G401 (cell line): Measurements from ENCODE around the gene UBASH3A. TPM values are rescaled to one million over a fixed set of nuclear protein-coding genes. Genes with fewer than 3 reads are reported as not detected.

Source experiments
- DNase-seq: peaks from one replicate; pipeline ENCODE4 v3.0.0-alpha.2; 2015; ENCODE audit warnings: low spot score
- in situ Hi-C: cut with HindIII; loops from 2 replicates; pipeline ENCODE4 v1.10.0; 2016; ENCODE audit warnings: low sequenced_read_pairs, mixed read lengths
- total RNA-seq: library from RNA; depleted of rRNA; stranded (reverse); fragments of >200 nt; shearing (Covaris generic); gene quantifications from 2 replicates; pipeline ENCODE4 v1.2.3, GENCODE V29; 2014

Gene UBASH3A
- total RNA-seq, 1 experiment from 2014 or later, result not detected

DNA sequence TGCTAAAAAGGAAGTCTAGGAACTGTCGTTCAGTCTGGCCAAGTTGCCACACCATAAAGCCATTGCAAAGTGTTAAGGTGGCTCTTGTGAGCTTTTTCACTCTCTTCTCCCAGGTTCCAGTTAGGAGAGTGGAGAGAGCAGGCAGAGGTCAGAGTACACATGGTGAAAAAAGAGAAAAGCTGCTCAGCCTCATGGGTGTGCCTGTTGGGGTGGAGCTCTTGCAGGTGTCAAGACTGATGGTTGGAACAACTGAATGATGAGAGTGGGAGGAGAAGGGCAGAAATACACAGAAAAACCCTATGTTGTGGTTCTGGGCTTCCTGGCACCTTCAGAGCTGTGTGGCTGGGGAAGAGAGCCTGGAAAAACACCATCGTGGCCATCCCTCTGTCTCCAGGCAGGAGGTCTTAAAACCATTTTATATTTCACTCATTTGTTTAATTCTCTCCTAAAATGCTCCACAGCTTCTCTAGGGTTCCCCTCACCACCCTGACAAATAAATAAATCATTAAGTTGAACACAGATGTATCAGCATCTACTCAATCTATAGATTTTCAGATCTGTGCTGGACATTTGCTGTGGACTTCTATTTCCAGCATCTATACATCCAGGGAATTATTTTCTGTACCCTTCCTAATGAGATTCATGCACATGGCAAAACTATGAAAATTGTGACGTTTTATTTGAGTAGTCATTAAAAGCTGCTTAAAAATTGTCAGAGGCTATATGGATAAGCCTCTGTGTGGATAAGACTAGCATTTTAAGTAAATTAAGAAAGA is 17.5 kb downstream of the UBASH3A start:
- in situ Hi-C loops, result no loop called here
- DNase-seq, result no peak

DNA sequence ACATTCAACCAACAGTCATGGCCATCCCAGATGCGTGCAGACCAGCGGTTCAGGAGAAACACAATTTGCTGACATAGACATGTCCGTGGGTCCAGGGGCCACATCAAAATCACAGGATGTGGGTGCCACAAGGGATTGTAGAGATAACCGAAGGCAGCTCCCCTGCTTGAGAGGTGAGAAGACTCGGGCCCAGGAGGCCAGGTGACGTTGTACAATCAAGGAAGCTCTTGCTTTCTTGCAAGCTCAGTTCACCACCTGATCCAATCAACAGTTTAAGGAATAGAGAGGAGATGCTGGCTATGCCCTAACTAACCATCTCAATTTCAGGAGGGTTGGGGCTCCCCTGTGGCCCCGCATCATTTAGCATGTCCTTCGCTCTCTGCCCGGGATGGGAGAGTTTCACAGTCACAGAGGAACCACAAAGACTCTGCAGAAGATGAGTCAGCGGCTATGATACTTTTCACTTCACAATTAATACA is 19.5 kb downstream of the UBASH3A start:
- in situ Hi-C loops, result no loop called here
- DNase-seq, result no peak

DNA sequence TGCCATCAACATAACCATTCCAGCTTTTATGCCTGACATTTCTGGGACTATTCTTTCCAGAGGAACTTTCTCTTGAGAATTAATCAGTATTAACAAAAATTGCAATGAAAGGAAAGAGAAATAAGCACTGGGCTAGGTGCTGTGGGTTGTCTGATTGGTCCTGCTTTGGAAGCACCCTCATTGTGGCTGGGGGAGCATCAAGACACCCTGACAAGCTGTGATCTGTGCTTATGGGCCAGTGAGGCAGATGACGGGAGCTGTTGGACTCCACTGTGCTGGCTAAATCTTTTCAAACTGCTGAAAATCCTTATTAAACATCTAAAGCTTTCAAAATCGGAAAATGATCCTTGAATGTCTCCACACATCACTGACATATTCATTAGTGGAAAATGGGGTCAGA is 20.0 kb downstream of the UBASH3A start:
- no peak for DNase-seq
- in situ Hi-C loops, result no loop called here

DNA sequence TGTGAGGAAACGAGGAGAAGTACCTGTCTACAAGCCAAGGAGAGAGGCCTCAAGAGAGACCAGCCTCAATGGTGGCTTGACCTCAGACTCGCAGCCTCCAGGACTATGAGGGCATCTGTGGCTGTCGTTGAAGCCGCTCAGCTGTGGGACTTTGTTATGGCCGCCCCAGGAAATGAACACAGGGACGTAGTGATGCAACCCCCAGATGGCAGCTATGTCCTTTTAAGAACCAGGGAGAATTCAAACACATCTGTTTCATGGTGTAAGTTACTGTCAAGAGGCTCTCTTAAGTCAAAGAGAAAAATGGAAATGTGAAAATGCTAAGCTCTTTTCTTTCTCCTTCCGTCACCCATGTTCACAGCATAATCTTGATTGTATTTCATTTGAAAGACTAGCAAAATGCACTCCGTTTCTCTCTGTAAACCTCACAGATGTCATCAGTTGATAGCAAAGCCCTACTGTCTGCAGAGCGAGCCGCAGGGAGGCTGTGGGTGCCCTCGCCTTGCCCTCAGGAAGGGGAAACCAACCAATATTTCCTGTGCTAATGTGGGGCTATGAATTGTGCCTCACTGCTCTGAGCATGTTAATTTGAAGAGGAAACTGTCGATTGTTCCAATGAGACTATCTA is 21.3 kb downstream of the UBASH3A start:
- in situ Hi-C loops, result no loop called here

DNA sequence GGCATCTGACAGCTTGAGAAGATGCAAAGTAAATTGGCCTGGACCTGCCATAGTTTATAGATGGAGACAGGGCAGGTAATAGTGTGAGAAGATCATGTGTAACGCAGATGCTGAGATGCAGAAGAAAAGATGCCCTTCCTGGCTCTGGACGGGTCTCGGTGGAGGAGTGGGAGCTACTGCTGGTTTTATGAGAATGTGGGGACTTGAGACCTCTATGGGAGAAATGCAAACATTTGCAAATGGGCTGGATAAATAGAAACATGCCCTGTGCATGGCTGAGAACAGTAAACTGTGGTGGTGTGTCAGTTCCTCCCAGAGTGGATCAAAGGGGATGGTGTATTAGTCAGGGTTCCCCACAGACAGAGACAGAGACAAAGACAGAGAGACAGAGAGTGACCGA is 21.9 kb downstream of the UBASH3A start:
- in situ Hi-C loops, result no loop called here
- no peak for DNase-seq

More for the DNA sequence above, 21.3 kb downstream of the UBASH3A start:
- no peak for DNase-seq

DNA sequence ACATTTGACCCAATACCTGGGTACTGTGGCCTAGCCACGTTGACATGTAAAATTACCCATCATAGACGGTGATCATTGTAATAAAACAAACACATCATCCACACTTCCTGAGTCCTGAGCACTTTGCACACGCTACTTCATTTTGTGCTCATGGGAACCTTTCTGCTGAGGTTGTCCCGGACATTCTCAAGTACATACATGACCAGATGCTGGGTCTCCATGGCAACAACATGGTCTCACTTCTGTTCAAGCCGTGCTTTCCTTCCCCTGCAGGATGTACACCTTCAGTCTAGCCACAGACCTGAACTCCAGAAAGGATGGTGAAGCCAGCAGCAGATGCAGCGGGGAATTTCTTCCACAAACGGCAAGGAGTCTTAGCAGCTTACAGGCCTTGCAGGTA is 22.7 kb downstream of the UBASH3A start:
- DNase-seq, result no peak
- in situ Hi-C loops, result no loop called here

DNA sequence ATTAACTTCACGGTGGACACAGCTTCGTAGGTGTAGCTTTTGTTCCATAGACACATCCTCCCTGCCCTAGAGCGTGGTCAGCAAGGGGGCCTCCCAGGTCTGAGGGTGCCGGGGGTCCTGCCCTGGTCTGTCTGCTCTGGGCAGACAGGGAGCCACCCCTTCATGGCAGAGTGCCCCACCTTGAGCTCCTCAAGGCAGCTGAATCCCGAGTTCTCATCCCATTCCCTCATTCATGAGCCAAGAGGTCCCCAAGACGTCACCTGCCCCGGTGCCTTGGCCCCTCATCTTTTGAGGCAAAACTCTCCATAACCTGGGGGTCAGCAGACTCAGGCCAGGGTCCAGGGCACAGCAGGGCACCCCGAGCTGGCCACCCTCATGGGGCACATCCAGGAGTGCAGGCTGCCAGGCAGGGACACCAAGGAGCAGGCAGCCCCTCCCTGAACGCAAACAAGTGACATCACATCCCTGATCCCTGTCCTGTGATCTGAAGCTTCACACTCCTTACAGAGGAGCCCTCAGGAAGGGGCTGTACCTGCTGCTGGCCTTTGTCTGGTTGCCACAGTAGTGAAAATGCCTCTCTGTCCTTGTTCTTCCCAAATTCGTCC is 23.3 kb downstream of the UBASH3A start:
- DNase-seq, result no peak
- in situ Hi-C loops, result no loop called here

DNA sequence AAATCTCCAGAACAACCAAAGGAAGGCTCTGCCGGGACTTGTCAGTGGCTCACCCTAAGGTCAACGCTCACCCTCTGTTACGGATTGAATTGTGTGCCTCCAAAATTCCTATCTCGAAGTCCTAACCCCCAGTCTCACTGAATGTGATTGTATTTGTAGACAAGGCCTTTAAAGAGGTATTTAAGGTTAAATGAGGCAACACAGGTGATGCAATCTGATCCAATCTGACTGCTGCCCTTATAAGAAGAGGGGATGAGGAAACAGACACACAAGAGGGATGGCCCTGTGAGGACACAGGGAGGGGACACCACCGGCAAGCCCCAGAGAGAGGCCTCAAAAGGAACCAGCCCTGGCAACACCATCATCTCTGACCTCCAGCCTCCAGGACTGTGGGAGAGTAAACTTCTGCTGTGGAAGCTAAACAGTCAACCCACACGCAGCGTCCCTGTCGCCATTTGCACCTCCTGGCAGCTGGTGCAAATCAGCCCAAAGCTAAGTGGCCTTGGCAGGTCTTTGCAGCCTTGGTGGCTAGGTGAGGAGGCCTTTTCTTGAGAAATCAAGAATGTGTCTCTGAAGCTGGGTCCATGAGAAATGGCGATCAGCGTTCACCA is 24.2 kb downstream of the UBASH3A start:
- in situ Hi-C loops, result no loop called here
- no peak for DNase-seq

DNA sequence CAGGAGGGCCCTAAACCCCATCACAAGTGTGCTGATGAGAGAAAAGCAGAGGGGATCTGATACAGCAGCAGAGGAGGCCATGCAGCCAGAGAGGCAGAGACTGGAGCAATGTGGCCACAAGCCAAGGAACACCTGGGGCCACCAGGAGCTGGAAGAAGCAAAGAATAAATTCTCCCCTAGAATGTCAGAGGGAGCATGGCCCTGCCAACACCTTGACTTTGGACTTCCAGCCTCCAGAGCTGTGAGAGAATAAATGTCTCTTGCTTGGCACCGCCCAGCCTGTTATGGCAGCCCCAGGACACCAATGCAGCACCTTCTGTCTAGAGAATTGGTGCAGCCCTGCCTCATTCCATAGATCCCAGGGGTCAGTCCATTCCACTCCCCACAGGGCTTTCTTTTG is 25.3 kb downstream of the UBASH3A start:
- in situ Hi-C loops, result no loop called here
- no peak for DNase-seq

DNA sequence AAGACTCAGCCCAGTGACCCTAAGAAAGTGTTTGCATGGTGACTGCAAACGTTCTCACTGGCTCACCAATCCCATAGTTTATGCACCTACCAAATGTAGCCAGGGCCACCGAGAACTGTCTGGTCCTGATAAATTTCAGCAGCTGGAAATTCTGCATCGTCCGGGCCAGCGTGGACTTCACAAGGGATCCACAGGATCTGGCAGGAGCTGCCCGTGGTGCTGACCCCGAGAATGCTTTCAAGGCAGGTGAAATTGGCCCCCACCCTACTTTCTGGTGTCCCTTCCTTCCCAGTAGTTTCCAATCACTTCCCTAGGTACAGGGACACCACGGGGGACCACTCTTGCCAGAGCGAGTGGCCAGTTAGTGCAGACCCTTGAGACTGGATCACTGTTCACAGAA is 26.2 kb downstream of the UBASH3A start:
- no peak for DNase-seq

DNA sequence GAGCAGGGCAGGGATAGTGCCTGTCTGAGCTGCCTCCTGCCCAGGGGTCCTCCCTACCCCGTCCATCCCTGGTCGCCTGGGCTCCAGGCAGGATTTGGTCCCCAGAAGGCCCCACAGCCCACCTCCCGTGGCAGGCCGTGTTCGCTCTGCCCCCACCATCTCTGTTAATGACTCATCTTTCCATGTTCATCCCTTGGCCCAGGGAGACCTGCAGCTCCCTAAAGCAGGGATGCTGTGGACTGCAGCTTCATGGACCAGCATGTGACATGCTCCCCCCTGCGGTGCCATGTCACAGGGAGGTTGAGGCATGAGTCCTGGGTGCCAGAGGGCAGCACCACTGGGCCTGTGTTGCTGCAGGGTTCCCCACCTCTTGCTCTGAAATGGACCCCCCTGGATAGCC is 26.8 kb downstream of the UBASH3A start:
- in situ Hi-C loops, result no loop called here
- DNase-seq, result no peak

More for the DNA sequence above, 26.2 kb downstream of the UBASH3A start:
- in situ Hi-C loops, result no loop called here

DNA sequence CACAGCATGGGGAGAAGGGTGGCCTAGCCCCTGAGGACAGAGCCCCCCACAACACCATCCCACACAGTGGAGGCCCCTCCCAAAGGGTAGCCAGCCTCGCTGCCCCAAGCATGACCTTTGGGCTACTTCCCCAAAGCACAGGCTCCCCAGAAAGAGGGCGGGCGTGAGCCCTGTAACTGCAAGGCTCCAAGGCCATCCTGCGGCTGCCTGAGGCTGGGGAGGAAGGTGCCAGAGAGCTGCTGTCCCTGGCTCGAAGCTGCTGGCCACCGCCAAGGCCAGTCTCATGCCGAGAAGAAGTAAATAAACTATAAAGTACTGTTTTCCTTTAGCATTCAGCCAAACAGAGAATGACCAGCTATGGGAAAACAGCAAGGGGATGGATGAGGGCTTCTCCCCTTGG is 27.5 kb downstream of the UBASH3A start:
- in situ Hi-C loops, result no loop called here
- no peak for DNase-seq

DNA sequence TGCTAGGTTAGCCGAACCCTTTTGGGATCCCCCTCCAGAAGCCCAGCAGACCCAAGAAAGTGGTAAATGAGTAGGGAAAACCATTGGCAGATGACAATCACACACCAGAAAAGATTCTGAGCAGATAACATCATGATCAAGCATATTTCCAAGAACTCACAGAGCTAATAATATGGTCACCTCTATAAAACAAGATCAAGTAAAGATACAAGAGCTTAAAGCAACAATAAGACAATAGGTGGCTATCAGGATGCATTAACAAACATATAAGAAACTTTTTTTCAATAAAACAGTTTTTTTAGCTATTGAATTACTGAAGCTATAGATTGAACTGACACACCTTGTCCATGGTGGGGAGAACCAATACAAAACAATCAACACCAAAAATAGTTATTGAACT is 29.0 kb downstream of the UBASH3A start:
- in situ Hi-C loops, result no loop called here

DNA sequence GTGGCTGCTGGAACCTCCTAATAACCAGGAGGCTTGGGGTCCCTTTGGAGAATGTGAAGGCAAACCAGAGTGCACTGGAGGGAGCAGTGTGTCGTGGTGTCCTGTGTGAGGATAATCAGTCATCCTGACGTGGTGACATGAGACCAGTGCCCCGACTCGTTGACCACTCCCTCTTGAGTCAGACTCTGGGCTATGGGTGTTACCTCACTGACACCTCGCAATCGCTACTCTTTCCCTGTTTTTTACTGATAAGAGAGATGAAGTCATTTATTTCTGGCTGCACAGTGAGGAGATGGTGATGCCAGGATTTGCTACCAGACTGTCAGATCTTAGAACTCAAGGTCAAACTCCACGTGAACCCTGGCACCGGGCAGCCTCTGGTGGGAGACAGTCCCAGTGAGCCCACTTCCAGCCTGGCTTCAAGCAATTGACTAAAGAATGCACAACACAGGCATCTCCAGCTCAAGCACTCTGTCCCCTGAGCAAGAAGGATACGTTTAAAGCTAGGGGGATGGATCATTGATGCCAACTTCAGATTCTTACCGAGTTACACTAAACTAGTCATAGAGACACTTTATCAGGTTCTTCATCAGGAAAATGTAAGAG is 30.3 kb downstream of the UBASH3A start:
- DNase-seq, result no peak
- in situ Hi-C loops, result no loop called here

More for the DNA sequence above, 29.0 kb downstream of the UBASH3A start:
- no peak for DNase-seq

DNA sequence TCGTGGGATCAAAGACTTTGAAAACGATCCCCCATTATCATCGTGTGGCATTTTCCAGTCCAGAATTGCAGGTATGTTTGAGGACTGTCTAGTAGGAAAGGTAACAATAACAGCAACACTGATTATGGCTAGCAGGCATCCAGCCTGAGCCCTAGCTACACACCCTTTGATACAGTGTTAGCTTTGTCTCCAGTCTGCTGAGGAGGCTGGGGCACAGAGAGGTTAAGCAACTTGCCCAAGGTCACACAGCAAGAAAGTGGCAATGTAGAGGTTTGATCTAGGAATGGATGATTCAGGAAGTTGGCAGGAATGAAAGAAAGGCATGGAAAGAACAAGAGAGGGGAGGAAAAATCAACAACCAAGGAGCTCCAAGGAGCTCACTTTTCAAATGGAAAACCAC is 31.2 kb downstream of the UBASH3A start:
- no peak for DNase-seq
- in situ Hi-C loops, result no loop called here

DNA sequence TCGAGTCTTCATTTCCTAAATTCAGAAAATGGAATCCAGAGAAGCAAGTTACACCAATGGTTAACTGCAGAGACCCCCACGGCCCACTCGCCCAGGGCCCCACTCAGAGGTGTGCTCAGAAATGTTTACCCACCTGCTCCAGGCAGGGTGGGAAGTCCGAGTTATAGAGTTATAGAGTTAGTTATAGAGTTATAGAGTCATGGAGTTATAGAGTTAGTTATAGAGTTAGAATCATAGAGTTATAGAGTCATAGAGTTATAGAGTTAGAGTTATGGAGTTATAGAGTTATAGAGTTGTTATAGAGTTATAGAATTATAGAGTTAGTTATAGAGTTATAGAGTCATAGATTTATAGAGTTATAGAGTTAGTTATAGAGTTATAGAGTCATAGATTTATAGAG is 31.7 kb downstream of the UBASH3A start:
- in situ Hi-C loops, result no loop called here
- DNase-seq, result no peak

DNA sequence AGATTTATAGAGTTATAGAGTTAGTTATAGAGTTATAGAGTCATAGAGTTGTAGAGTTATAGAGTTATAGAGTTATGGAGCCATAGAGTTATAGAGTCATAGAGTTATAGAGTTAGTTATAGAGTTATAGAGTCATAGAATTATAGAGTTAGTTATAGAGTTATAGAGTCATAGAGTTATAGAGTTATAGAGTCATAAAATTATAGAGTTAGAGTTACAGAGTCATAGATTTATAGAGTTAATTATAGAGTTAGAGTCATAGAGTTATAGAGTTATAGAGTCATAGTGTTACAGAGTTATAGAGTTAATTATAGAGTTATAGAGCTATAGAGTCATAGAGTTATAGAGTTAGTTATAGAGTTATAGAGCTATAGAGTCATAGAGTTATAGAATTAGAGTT is 32.1 kb downstream of the UBASH3A start:
- in situ Hi-C loops, result no loop called here
- no peak for DNase-seq

DNA sequence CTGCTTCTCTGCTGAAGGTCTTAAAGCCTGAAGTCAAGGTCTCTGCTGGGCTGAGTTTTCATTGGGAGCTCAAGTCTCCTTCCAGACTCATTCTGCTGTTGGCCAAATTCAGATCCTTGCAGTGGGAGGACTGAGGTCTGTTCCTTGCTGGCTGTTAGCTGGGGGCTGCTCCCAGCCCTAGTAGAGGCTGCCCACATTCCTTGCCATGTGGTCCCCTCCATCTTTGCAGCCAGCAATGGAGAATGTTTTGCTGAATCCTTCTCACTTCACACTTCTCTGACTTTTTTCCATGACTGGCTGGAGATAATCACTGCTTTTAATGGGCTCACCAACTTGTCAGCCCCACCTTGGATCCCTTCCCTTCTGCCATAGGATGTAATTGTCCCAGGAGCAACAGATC is 33.2 kb downstream of the UBASH3A start:
- no peak for DNase-seq
- in situ Hi-C loops, result no loop called here

DNA sequence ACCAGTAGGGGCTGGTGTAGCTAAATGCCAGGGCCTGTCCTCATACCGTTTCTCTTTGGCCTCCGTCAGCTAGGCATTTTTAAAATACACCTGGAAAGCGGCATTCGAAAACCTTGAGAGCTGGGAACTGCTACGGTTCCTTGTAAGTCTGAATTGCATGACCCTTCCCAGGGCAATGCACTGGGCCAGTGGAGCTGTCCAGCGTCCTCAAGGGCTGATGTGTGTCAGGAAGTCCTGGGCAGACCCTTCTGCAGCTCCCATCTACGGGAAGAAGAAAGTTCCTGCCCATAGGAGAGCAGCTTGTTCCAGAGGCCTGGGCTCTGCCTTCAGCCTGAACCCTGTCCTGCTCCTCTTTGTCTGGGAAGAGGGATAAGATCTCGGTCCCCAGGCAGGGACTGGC is 34.1 kb downstream of the UBASH3A start:
- DNase-seq, result no peak
- in situ Hi-C loops, result no loop called here
